RWPE1 (cell line): ENCODE results near the gene ARHGEF19.

Experiments used
- CTCF ChIA-PET: fragments of 350-600 bp; sonication (Branson Sonifier 250); formaldehyde crosslinking; extraction: SDS; loops from one replicate; lab custom pipeline; 2021; lab: Yijun Ruan, JAX
- POLR2A ChIA-PET: fragments of 400-600 bp; formaldehyde crosslinking; extraction: SDS; loops from one replicate; lab custom pipeline; 2020; ENCODE audit warnings: antibody characterized with exemption; ENCODE audit not compliant: low non-redundant PET; lab: Yijun Ruan, JAX
- DNase-seq: peaks from one replicate; pipeline ENCODE4 v3.0.0; 2012; ENCODE audit warnings: low spot score
- H3K27ac ChIP-seq: fragments of 450-650 bp; 2 replicates; pipeline ENCODE4 v1.5.1; 2017
- CTCF ChIP-seq: fragments of 450-650 bp; conservative IDR thresholded peaks from 2 replicates; pipeline ENCODE4 v1.5.1; 2017; ENCODE audit warnings: low read depth, mild to moderate bottlenecking

The ARHGEF19 gene

GRCh38 chr1:16189921-16190621, 22.4 kb downstream of the ARHGEF19 start:
- DNase-seq: no peak
- no peak for TF ChIP-seq CTCF
- ChIA-PET CTCF (interaction anchor here (0.7 to 0.9 kb wide), 2 partner anchors 15 to 53 kb away, joined by 4 to 5 read pairs; no protein-coding TSS in a partner anchor), POLR2A (interaction anchor here (1.5 kb wide), 1 partner anchor 27 kb away, joined by 4 read pairs; no protein-coding TSS in a partner anchor)
- H3K27ac ChIP-seq: peak overlapping the region; percentile 98

GRCh38 chr1:16189003-16189402, 23.4 kb downstream of the ARHGEF19 start:
- CTCF ChIA-PET: interaction anchor here (1.1 to 3.6 kb wide), 5 partner anchors 23 to 110 kb away, joined by 3 to 29 read pairs (median 3); no protein-coding TSS in a partner anchor

GRCh38 chr1:16187748-16188401, 24.6 kb downstream of the ARHGEF19 start:
- peak; percentile 77 for DNase-seq
- ChIA-PET CTCF (interaction anchor here (0.6 to 3.6 kb wide), 13 partner anchors 13 to 114 kb away, joined by 3 to 29 read pairs (median 3); partner anchors contain the start of gene EPHA2), POLR2A (no interaction called here)
- peak; percentile 95 for TF ChIP-seq CTCF
- peak overlapping the region; percentile 98 for H3K27ac ChIP-seq

More at GRCh38 chr1:16189003-16189402, 23.4 kb downstream of the ARHGEF19 start:
- TF ChIP-seq CTCF: no peak
- peak overlapping the region; percentile 98 for H3K27ac ChIP-seq
- POLR2A ChIA-PET: interaction anchor here (0.9 to 1.5 kb wide), 2 partner anchors 18 to 28 kb away, joined by 3 to 4 read pairs; no protein-coding TSS in a partner anchor
- peak; percentile 69 for DNase-seq

GRCh38 chr1:16186655-16187235, 25.7 kb downstream of the ARHGEF19 start:
- no peak for TF ChIP-seq CTCF
- peak overlapping the region; percentile 98 for H3K27ac ChIP-seq
- ChIA-PET POLR2A (interaction anchor here (0.9 kb wide), 1 partner anchor 33 kb away, joined by 4 read pairs; no protein-coding TSS in a partner anchor), CTCF (interaction anchor here (0.6 to 3.6 kb wide), 11 partner anchors 31 to 304 kb away, joined by 3 to 29 read pairs (median 3); partner anchors contain the start of gene EPHA2)
- DNase-seq: no peak

GRCh38 chr1:16184557-16185303, 27.7 kb downstream of the ARHGEF19 start:
- ChIA-PET CTCF (interaction anchor here (0.5 to 1.7 kb wide), 4 partner anchors 103 to 698 kb away, joined by 3 to 9 read pairs (median 4); no protein-coding TSS in a partner anchor), POLR2A (interaction anchor here (0.9 to 1.4 kb wide), 2 partner anchors 11 to 39 kb away, joined by 3 to 5 read pairs; no protein-coding TSS in a partner anchor)
- peak overlapping the region; percentile 98 for H3K27ac ChIP-seq
- TF ChIP-seq CTCF: no peak
- no peak for DNase-seq
